GM12878 (cell line): ENCODE data around the gene CCL20. TPM values are rescaled to one million over a fixed set of nuclear protein-coding genes. Genes with fewer than 3 reads are reported as not detected.

ENCODE experiments used
- ATF2 ChIP-seq: IDR thresholded peaks from 2 replicates; pipeline ENCODE4 v1.6.1; 2012; ENCODE audit warnings: low read length, inconsistent platforms
- BACH1 ChIP-seq: fragments of 450-650 bp; IDR thresholded peaks from 2 replicates; pipeline ENCODE4 v1.6.1; 2017; ENCODE audit warnings: mild to moderate bottlenecking, borderline replicate concordance
- BCL11A ChIP-seq: IDR thresholded peaks from 2 replicates; pipeline ENCODE4 v1.6.1; 2011; ENCODE audit warnings: low read depth, low read length
- CREM ChIP-seq: IDR thresholded peaks from 2 replicates; pipeline ENCODE4 v1.6.1; 2014; ENCODE audit warnings: antibody characterized with exemption, low read depth
- EED ChIP-seq: sonication (generic); IDR thresholded peaks from 2 replicates; pipeline ENCODE4 v1.6.1; 2016; ENCODE audit warnings: antibody characterized with exemption, low read depth
- ETV6 ChIP-seq, 2 experiments: fragments of 450-650 bp in 1 of 2; IDR thresholded peaks in 1 of 2; conservative IDR thresholded peaks in 1 of 2; 2 replicates each; pipeline ENCODE4 v1.6.1; 2014; ENCODE audit warnings: antibody characterized with exemption in 1 of 2, borderline replicate concordance in 1 of 2, low read depth in 1 of 2, mild to moderate bottlenecking in 1 of 2, moderate library complexity in 1 of 2
- EZH2 ChIP-seq: IDR thresholded peaks from 2 replicates; pipeline ENCODE4 v1.6.1; 2012; ENCODE audit warnings: low read depth, mild to moderate bottlenecking, control low read depth, inconsistent platforms, low read length, borderline replicate concordance; ENCODE audit not compliant: control insufficient read depth
- FOXM1 ChIP-seq: IDR thresholded peaks from 2 replicates; pipeline ENCODE4 v1.6.1; 2012; ENCODE audit warnings: low read depth, mild to moderate bottlenecking, inconsistent platforms, low read length, moderate library complexity
- GABPA ChIP-seq: IDR thresholded peaks from 2 replicates; pipeline ENCODE4 v1.6.1; 2014; ENCODE audit warnings: antibody characterized with exemption, low read depth, mild to moderate bottlenecking, inconsistent platforms
- HCFC1 ChIP-seq: fragments of 150-350 bp; IDR thresholded peaks from 2 replicates; pipeline ENCODE4 v1.6.1; 2014; ENCODE audit warnings: low read length
- HDAC2 ChIP-seq: fragments of 200-600 bp; sonication (generic); IDR thresholded peaks from 2 replicates; pipeline ENCODE4 v1.6.1; 2017
- IKZF1 ChIP-seq: fragments of 450-650 bp; conservative IDR thresholded peaks from 2 replicates; pipeline ENCODE4 v1.6.1; 2017; ENCODE audit warnings: antibody characterized with exemption, mild to moderate bottlenecking
- IKZF2 ChIP-seq, 2 experiments: fragments of 450-650 bp; IDR thresholded peaks; 2 replicates each; pipeline ENCODE4 v1.6.1; 2017; ENCODE audit warnings: mild to moderate bottlenecking in 2 of 2, moderate library complexity in 2 of 2
- JUNB ChIP-seq: IDR thresholded peaks from 2 replicates; pipeline ENCODE4 v1.6.1; 2016; ENCODE audit warnings: antibody characterized with exemption, mild to moderate bottlenecking
- MYB ChIP-seq: fragments of 150-350 bp; IDR thresholded peaks from 2 replicates; pipeline ENCODE4 v1.6.1; 2014; ENCODE audit warnings: mild to moderate bottlenecking, low read depth, low read length, borderline replicate concordance
- NR2F1 ChIP-seq: fragments of 450-650 bp; conservative IDR thresholded peaks from 2 replicates; pipeline ENCODE4 v1.6.1; 2017; ENCODE audit warnings: mild to moderate bottlenecking
- RUNX3 ChIP-seq: IDR thresholded peaks from 2 replicates; pipeline ENCODE4 v1.6.1; 2012; ENCODE audit warnings: low read length, inconsistent platforms
- SRF ChIP-seq, 2 experiments: IDR thresholded peaks; 2 replicates each; pipeline ENCODE4 v1.6.1; 2011; ENCODE audit warnings: low read depth in 2 of 2, low read length in 2 of 2, mild to moderate bottlenecking in 1 of 2, moderate library complexity in 1 of 2
- TARDBP ChIP-seq: IDR thresholded peaks from 2 replicates; pipeline ENCODE4 v1.6.1; 2016; ENCODE audit warnings: borderline replicate concordance
- TCF12 ChIP-seq: IDR thresholded peaks from 2 replicates; pipeline ENCODE4 v1.6.1; 2011; ENCODE audit warnings: low read depth, mild to moderate bottlenecking, low read length
- TCF7 ChIP-seq: IDR thresholded peaks from 2 replicates; pipeline ENCODE4 v1.6.1; 2014; ENCODE audit warnings: antibody characterized with exemption, borderline replicate concordance
- polyA plus RNA-seq, 11 experiments: library from polyadenylated mRNA; depleted of rRNA in 4 of 11; unstranded in 6 of 11; stranded (reverse) in 5 of 11; fragments of >200 nt; fragmentation: Nextera tagmentation in 4 of 11; fragmentation: Illumina TruSeq in 1 of 11; extraction: Ambion mirVana in 4 of 11; extraction: Trizol in 1 of 11; gene quantifications; 1 replicate in 1 of 11; 2 replicates in 10 of 11; pipeline versions ENCODE4 v1.2.1 to v1.2.3, GENCODE V29; 2011 to 2016; ENCODE audit warnings: inconsistent platforms in 2 of 11, missing spikeins in 2 of 11, low read depth in 1 of 11
- total RNA-seq, 4 experiments: library from RNA; depleted of rRNA in 3 of 4; stranded (reverse); fragments of >200 nt in 3 of 4; fragmentation: Illumina TruSeq in 1 of 4; extraction: Trizol in 1 of 4; gene quantifications; 2 replicates each; pipeline versions ENCODE4 v1.2.1 to v1.2.3, GENCODE V29; 2013 to 2021
- TF ChIP-seq, protein P1 (sequence below): fragments of 450-650 bp; formaldehyde crosslinking; IDR thresholded peaks from 2 replicates; pipeline ENCODE4 v1.4.0; 2020; ENCODE audit warnings: mild to moderate bottlenecking, moderate library complexity
- TF ChIP-seq, protein P2 (sequence below): fragments of 450-650 bp; IDR thresholded peaks from 2 replicates; pipeline ENCODE4 v1.6.1; 2017; ENCODE audit warnings: mild to moderate bottlenecking, moderate library complexity
- TF ChIP-seq, protein P3 (sequence below): IDR thresholded peaks from 2 replicates; pipeline ENCODE4 v1.6.1; 2011; ENCODE audit warnings: low read depth, mild to moderate bottlenecking, low read length, moderate library complexity, borderline replicate concordance; ENCODE audit errors: extremely low read depth

The CCL20 gene
- total and polyA plus RNA-seq, 10 of the 15 experiments (the other 5 are each of a cell fraction or from before 2014, with no cell fraction given) = 5.5 to 35.7 (median 15.6) TPM

- TF ChIP-seq, protein P1, sequence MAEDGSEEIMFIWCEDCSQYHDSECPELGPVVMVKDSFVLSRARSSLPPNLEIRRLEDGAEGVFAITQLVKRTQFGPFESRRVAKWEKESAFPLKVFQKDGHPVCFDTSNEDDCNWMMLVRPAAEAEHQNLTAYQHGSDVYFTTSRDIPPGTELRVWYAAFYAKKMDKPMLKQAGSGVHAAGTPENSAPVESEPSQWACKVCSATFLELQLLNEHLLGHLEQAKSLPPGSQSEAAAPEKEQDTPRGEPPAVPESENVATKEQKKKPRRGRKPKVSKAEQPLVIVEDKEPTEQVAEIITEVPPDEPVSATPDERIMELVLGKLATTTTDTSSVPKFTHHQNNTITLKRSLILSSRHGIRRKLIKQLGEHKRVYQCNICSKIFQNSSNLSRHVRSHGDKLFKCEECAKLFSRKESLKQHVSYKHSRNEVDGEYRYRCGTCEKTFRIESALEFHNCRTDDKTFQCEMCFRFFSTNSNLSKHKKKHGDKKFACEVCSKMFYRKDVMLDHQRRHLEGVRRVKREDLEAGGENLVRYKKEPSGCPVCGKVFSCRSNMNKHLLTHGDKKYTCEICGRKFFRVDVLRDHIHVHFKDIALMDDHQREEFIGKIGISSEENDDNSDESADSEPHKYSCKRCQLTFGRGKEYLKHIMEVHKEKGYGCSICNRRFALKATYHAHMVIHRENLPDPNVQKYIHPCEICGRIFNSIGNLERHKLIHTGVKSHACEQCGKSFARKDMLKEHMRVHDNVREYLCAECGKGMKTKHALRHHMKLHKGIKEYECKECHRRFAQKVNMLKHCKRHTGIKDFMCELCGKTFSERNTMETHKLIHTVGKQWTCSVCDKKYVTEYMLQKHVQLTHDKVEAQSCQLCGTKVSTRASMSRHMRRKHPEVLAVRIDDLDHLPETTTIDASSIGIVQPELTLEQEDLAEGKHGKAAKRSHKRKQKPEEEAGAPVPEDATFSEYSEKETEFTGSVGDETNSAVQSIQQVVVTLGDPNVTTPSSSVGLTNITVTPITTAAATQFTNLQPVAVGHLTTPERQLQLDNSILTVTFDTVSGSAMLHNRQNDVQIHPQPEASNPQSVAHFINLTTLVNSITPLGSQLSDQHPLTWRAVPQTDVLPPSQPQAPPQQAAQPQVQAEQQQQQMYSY (CRISPR knock-in tag) = no peak
- TF ChIP-seq BACH1 = no peak
- TF ChIP-seq SRF (IDR thresholded peaks at IDR 0.05; ENCODE audit: low read depth in 2 of 2, low read length in 2 of 2) = no peak
- peak; percentile 49; the same call in 1 of the 2 replicates for TF ChIP-seq EED
- TF ChIP-seq EZH2 = no peak
- peak; percentile 51; the same call in 1 of the 2 replicates for TF ChIP-seq ATF2
- peak; percentile 71; the same call in 1 of the 2 replicates for TF ChIP-seq BCL11A
- peak; percentile 77 for TF ChIP-seq RUNX3
- TF ChIP-seq MYB = no peak
- TF ChIP-seq TCF7 = no peak
- peak; percentile 97 for TF ChIP-seq NR2F1
- peak; percentile 71 for TF ChIP-seq JUNB
- no peak for TF ChIP-seq TARDBP
- TF ChIP-seq, protein P2, sequence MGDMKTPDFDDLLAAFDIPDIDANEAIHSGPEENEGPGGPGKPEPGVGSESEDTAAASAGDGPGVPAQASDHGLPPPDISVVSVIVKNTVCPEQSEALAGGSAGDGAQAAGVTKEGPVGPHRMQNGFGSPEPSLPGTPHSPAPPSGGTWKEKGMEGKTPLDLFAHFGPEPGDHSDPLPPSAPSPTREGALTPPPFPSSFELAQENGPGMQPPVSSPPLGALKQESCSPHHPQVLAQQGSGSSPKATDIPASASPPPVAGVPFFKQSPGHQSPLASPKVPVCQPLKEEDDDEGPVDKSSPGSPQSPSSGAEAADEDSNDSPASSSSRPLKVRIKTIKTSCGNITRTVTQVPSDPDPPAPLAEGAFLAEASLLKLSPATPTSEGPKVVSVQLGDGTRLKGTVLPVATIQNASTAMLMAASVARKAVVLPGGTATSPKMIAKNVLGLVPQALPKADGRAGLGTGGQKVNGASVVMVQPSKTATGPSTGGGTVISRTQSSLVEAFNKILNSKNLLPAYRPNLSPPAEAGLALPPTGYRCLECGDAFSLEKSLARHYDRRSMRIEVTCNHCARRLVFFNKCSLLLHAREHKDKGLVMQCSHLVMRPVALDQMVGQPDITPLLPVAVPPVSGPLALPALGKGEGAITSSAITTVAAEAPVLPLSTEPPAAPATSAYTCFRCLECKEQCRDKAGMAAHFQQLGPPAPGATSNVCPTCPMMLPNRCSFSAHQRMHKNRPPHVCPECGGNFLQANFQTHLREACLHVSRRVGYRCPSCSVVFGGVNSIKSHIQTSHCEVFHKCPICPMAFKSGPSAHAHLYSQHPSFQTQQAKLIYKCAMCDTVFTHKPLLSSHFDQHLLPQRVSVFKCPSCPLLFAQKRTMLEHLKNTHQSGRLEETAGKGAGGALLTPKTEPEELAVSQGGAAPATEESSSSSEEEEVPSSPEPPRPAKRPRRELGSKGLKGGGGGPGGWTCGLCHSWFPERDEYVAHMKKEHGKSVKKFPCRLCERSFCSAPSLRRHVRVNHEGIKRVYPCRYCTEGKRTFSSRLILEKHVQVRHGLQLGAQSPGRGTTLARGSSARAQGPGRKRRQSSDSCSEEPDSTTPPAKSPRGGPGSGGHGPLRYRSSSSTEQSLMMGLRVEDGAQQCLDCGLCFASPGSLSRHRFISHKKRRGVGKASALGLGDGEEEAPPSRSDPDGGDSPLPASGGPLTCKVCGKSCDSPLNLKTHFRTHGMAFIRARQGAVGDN = no peak; the same call in 1 of the 2 replicates
- TF ChIP-seq, protein P3, sequence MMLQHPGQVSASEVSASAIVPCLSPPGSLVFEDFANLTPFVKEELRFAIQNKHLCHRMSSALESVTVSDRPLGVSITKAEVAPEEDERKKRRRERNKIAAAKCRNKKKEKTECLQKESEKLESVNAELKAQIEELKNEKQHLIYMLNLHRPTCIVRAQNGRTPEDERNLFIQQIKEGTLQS = no peak
- no peak; the same call in 1 of the 2 replicates for TF ChIP-seq GABPA
- peak; percentile 80 for TF ChIP-seq IKZF1
- peak in 1 of 2 experiments; percentile 48; a peak in 1 of 4 replicates for TF ChIP-seq ETV6 (conservative IDR thresholded peaks at IDR 0.05 in 1 of 2, IDR thresholded peaks at IDR 0.05 in 1 of 2; ENCODE audit: borderline replicate concordance in 1 of 2, low read depth in 1 of 2)
- peak; percentile 72; the same call in 1 of the 2 replicates for TF ChIP-seq FOXM1
- peak; percentile 41 for TF ChIP-seq CREM
- peak; percentile 67; the same call in 1 of the 2 replicates for TF ChIP-seq TCF12
- TF ChIP-seq HDAC2 = no peak
- TF ChIP-seq IKZF2 (IDR thresholded peaks at IDR 0.05) = peak; percentile 34; a peak in 1 of 4 replicates
- TF ChIP-seq HCFC1 = no peak
These were observed 23.8 kb upstream of the CCL20 start (continued) for GRCh38 chr2:227789803-227790202.
